ENCODE measurements around the gene SNRNP27.
"Not testable (repeated sequence)": the region's sequence is repeated elsewhere in the genome, so short reads cannot be mapped to it uniquely, and the experiment has no call there.

SNRNP27 gene

GRCh38 chr2:69893684-69894551 lies at the start of gene SNRNP27:
Gene SNRNP27 (plus strand): TSS chr2:69893956. CDS start chr2:69893985, 29 bp downstream.
- peak; percentile 86 for DNase-seq

- DNase-seq, result no peak
These were observed 49.8 kb upstream of the SNRNP27 start for GRCh38 chr2:69843993-69844392.

GRCh38 chr2:69844560-69844959 lies 49.2 kb upstream of the SNRNP27 start:
- DNase-seq, result no peak

- DNase-seq, result no peak
These were observed 47.3 kb upstream of the SNRNP27 start for GRCh38 chr2:69846182-69847067.

GRCh38 chr2:69847068-69847828 lies 46.5 kb upstream of the SNRNP27 start:
- DNase-seq, result no peak

- no peak for DNase-seq
These were observed 45.5 kb upstream of the SNRNP27 start for GRCh38 chr2:69848186-69848790.

GRCh38 chr2:69858261-69858660 lies 35.5 kb upstream of the SNRNP27 start:
- no peak for DNase-seq

- no peak for DNase-seq
These were observed 30.5 kb upstream of the SNRNP27 start for GRCh38 chr2:69863298-69863697.

- DNase-seq, result no peak
These were observed 5.3 kb upstream of the SNRNP27 start for GRCh38 chr2:69888451-69888850.

- no peak for DNase-seq
These were observed 4.5 kb upstream of the SNRNP27 start for GRCh38 chr2:69889302-69889701.

GRCh38 chr2:69890881-69891280 lies 2.9 kb upstream of the SNRNP27 start:
- no peak for DNase-seq

GRCh38 chr2:69892838-69893424 lies 825 bp upstream of the SNRNP27 start:
- DNase-seq, result not testable (repeated sequence)

- not testable (repeated sequence) for DNase-seq
These were observed 981 bp downstream of the SNRNP27 start for GRCh38 chr2:69894737-69895136.

GRCh38 chr2:69902213-69902922 lies 8.6 kb downstream of the SNRNP27 start:
- DNase-seq, result no peak

GRCh38 chr2:69907216-69907615 lies 13.5 kb downstream of the SNRNP27 start:
- DNase-seq, result no peak

GRCh38 chr2:69911985-69912563 lies 18.3 kb downstream of the SNRNP27 start:
- peak; percentile 55 for DNase-seq

- peak; percentile 100 for DNase-seq
These were observed 20.6 kb downstream of the SNRNP27 start for GRCh38 chr2:69914164-69914949.

GRCh38 chr2:69914950-69915945 lies 21.5 kb downstream of the SNRNP27 start, which contains the start of gene MXD1:
Gene MXD1 (plus strand): TSS chr2:69915109. CDS start chr2:69915331, 222 bp downstream.
- peak; percentile 30 for DNase-seq

GRCh38 chr2:69916106-69916505 lies 22.4 kb downstream of the SNRNP27 start:
- no peak for DNase-seq
